ENCODE measurements around the gene SDK2. TPM values are rescaled to one million over a fixed set of nuclear protein-coding genes. Genes with fewer than 3 reads are reported as not detected.

SDK2 gene
- total and polyA plus RNA-seq, 9 of the 15 experiments (the other 6 are each of a cell fraction or from before 2014, with no cell fraction given): 0.04 TPM; not detected in 8

DNA sequence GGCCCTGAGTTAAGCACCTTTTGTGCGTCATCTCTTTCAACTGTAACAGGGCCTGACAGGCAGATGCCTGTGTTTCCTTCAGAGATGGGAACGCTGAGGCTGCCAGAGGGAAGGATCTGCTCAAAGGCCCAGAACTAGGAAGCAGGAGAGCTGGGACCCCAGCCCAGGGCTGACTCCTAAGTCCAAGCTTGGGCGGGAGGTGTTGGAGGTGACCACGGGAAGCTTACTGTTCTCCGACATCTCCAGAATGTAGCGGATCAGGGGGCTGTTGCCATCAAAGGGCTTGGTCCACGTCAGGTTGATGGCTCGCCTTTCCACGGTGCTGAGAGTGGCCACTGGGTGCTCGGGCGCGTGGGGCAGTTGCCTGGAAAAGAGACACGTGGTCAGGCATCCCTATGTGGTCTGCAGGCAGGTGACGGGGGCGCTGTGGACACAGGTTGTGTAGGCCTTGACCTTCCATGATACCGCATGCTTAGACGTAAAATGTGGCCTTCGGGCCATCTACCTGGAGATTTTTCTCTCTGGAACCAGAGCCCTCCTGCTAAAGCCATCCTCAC is 221.0 kb downstream of the SDK2 start:
- TF ChIP-seq SIX5 (IDR thresholded peaks at IDR 0.05; ENCODE audit: borderline replicate concordance in 1 of 2, insufficient read depth in 1 of 2, low read depth in 1 of 2, low read length in 2 of 2) (no peak), BCOR (IDR thresholded peaks at IDR 0.05) (no peak), MCM3 (IDR thresholded peaks at IDR 0.05) (no peak), NELFE (IDR thresholded peaks at IDR 0.05; ENCODE audit: insufficient read depth, insufficient read length) (no peak), TFAM (CRISPR knock-in tag; conservative IDR thresholded peaks at IDR 0.05) (no peak), PTBP1 (IDR thresholded peaks at IDR 0.05; ENCODE audit: low read depth, low read length) (no peak), RFX1 (IDR thresholded peaks at IDR 0.05) (no peak), CCAR2 (IDR thresholded peaks at IDR 0.05; ENCODE audit: low read depth, low read length) (no peak), ZFP36 (IDR thresholded peaks at IDR 0.05; ENCODE audit: low read depth, low read length, partially characterized antibody) (no peak), RFX5 (IDR thresholded peaks at IDR 0.05; ENCODE audit: low read depth, low read length) (no peak), HIVEP1 (CRISPR knock-in tag; IDR thresholded peaks at IDR 0.05) (no peak), PPARD (CRISPR knock-in tag; IDR thresholded peaks at IDR 0.05) (no peak)
- TF ChIP-seq, protein P1, sequence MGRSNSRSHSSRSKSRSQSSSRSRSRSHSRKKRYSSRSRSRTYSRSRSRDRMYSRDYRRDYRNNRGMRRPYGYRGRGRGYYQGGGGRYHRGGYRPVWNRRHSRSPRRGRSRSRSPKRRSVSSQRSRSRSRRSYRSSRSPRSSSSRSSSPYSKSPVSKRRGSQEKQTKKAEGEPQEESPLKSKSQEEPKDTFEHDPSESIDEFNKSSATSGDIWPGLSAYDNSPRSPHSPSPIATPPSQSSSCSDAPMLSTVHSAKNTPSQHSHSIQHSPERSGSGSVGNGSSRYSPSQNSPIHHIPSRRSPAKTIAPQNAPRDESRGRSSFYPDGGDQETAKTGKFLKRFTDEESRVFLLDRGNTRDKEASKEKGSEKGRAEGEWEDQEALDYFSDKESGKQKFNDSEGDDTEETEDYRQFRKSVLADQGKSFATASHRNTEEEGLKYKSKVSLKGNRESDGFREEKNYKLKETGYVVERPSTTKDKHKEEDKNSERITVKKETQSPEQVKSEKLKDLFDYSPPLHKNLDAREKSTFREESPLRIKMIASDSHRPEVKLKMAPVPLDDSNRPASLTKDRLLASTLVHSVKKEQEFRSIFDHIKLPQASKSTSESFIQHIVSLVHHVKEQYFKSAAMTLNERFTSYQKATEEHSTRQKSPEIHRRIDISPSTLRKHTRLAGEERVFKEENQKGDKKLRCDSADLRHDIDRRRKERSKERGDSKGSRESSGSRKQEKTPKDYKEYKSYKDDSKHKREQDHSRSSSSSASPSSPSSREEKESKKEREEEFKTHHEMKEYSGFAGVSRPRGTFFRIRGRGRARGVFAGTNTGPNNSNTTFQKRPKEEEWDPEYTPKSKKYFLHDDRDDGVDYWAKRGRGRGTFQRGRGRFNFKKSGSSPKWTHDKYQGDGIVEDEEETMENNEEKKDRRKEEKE (IDR thresholded peaks at IDR 0.05; ENCODE audit: borderline replicate concordance in 1 of 2, control insufficient read depth in 1 of 2, low read depth in 2 of 2, low read length in 1 of 2): no peak
- TF ChIP-seq, protein P2, sequence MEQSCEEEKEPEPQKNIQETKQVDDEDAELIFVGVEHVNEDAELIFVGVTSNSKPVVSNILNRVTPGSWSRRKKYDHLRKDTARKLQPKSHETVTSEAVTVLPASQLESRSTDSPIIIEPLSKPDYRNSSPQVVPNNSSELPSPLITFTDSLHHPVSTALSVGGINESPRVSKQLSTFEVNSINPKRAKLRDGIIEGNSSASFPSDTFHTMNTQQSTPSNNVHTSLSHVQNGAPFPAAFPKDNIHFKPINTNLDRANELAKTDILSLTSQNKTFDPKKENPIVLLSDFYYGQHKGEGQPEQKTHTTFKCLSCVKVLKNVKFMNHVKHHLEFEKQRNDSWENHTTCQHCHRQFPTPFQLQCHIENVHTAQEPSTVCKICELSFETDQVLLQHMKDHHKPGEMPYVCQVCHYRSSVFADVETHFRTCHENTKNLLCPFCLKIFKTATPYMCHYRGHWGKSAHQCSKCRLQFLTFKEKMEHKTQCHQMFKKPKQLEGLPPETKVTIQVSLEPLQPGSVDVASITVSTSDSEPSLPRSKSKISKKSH (CRISPR knock-in tag; IDR thresholded peaks at IDR 0.05): no peak
- in situ Hi-C loops (cut with MboI): no loop called here
- CTCF ChIA-PET (ENCODE audit: low intra/inter-chr PET ratio): no interaction called here

More for the DNA sequence above, 221.0 kb downstream of the SDK2 start:
- no peak overlapping the region for H3K4me2 ChIP-seq (ENCODE audit: insufficient read depth, low read length)
- BruUV-seq (replicated peaks): no TSS peak
- POLR2A ChIA-PET: interaction anchor here (0.8 kb wide), 1 partner anchor 246 kb away, joined by 4 read pairs; no protein-coding TSS in a partner anchor
- H3K36me3 ChIP-seq (ENCODE audit: control insufficient read depth, insufficient read depth, low read length): no peaks in the 10 kb centered on the region
- H3K27ac ChIP-seq (ENCODE audit: extremely low read depth, low read depth, low read length): no peak overlapping the region
- H2AFZ ChIP-seq (ENCODE audit: low read depth, low read length): no peak overlapping the region
- no peaks in the 10 kb centered on the region for H3K4me1 ChIP-seq (replicated peaks in 1 of 2; ENCODE audit: control insufficient read depth in 2 of 2, insufficient read depth in 2 of 2, low read length in 2 of 2)
- H3K9ac ChIP-seq (ENCODE audit: insufficient read depth in 1 of 2, low read depth in 2 of 2, low read length in 2 of 2): no peak overlapping the region; a peak in 1 of 4 replicates
- H3K4me3 ChIP-seq: no peak overlapping the region
- no peak for DNase-seq (ENCODE audit: extremely low read depth in 1 of 4, low spot score in 3 of 4)
- H4K20me1 ChIP-seq (replicated peaks; ENCODE audit: control insufficient read depth, insufficient read depth, low read length): no peaks in the 10 kb centered on the region
- H3K9me3 ChIP-seq (replicated peaks; ENCODE audit: control insufficient read depth, insufficient read depth, low read depth, low read length): no peaks in the 10 kb centered on the region
- no peak for ATAC-seq
- intact Hi-C loops (cut with micrococcal nuclease): loop anchor here (10.0 kb wide), 2 partner anchors 122 to 362 kb away; no protein-coding TSS in a partner anchor
- H3K9me1 ChIP-seq (ENCODE audit: control insufficient read depth, insufficient read depth, low read length): no peaks in the 10 kb centered on the region
- H3K79me2 ChIP-seq (ENCODE audit: control insufficient read depth, insufficient read depth, low read length): no peaks in the 10 kb centered on the region
- FAIRE-seq: no peak
- WGBS (ENCODE audit: insufficient coverage, low coverage, missing lambda C conversion rate): 3% methylated on average over 17 of the region's 18 CpGs
- H3K27me3 ChIP-seq (ENCODE audit: control insufficient read depth in 2 of 2, insufficient read depth in 2 of 2, low read length in 2 of 2): peaks cover 28 to 68% of the 10 kb centered on the region in 2 experiments

All from K562 (cell line).